HG03196 (cell line): ENCODE data around the gene BTBD16.

Source experiments
- ATAC-seq: cut with Tn5 transposase; IDR thresholded peaks from one replicate; pipeline ENCODE4 v1.9.1; 2021; ENCODE audit not compliant: unreplicated experiment

BTBD16 gene

GRCh38 chr10:122246830-122247520 lies 24.1 kb upstream of the BTBD16 start:
- ATAC-seq, result no peak

GRCh38 chr10:122248356-122249302 lies 22.5 kb upstream of the BTBD16 start:
- ATAC-seq, result no peak

DNA sequence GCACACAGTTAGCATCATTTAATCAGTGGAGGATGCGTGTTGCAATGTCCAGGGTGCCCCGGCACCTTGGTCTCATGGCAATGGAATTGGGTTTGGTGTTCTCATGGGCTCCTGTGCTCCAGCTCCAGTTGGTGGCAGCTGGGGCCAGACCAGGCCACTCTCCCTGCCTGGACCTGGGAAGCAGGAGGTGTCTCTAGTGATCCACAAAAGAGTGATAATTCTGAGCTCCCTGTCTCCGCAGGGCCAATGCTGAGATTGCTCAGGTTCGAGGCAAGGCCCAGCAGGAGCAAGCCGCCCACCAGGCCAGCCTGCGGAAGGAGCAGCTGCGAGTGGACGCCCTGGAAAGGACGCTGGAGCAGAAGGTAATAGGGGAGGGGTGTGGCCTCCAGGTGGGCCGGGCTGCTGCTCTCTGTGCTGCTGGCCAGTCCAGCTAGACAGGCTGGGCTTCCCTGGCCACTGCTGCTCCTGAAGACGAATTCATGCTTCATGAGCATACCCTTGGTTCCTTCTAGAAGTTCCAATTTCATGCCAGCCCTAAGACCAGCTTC lies 21.7 kb upstream of the BTBD16 start:
- no peak for ATAC-seq

GRCh38 chr10:122249991-122250750 lies 20.9 kb upstream of the BTBD16 start:
- ATAC-seq, result no peak

DNA sequence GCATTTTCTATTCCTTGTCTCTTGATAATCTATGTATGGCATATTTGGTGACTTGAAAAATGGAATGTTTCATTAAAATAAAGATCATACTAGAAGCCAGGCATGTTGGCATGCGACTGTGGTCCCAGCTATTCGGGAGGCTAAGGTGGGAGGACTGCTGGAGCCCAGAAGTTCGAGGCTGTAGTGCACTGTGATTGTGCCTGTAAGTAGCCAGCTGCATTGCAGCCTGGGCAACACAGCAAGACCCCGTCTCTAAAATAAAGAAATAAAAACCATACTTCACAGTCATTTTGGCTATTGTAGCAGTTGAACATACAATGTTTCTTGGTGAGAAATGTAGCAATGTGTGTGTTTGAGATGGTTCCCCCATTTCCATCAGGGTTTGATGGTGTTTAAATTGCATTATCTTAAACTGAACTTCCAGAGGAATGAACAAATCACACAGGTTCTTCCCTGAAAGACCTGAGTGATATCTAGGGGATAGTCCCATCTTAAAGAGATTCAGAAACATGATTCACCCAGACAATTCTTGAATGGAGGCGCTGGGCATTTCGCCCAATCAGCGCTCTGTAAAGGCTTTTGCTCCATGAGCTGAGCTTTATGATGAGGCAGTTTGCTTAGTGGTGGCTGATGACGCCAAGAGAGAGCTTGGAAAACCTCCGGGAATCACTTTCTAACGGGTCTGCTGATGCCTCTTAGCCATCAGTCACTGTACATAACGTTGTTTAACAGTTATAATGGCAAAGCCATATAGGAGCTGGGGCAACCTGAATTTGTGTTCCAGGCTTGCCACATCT lies 19.4 kb upstream of the BTBD16 start:
- no peak for ATAC-seq

DNA sequence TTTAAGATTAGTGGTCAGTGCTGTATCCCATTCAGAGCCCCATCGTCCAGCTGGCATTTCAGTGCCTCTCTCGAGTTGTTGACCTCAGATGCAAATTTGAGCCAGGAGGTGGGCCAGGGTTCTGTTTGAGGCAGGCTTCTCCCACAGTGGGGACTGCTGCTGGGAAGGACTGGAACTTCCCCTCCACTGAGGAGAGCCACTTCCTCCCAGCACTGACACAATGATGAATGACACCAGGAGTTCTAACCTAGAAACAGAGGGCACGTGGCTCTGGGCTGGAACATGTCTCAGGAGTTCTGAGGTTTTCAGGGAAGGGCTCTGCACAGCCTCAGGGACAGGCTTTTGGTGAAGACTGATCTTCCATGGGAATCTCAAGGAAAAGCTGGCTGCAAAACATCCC lies 18.3 kb upstream of the BTBD16 start:
- no peak for ATAC-seq

DNA sequence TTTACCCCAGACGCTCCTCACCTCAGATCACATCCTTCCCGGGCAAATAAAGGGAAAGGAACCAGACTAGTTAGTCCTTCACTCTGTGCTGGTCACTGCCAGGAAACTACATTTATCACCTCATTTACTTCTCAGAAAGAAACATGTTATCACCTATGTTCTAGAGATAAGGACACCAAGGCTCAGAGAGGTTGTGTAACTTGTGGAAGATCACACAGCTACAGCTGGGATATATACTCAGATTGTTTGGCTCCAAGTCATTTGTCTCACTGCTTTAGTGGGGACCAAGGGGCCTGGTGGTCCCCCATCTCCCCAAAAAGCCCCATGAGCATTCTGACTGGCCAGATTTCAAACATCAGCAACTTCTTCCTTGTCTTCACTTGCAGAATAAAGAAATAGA lies 17.5 kb upstream of the BTBD16 start:
- no peak for ATAC-seq

- ATAC-seq, result no peak
Measured at GRCh38 chr10:122254831-122255230, 16.3 kb upstream of the BTBD16 start.

DNA sequence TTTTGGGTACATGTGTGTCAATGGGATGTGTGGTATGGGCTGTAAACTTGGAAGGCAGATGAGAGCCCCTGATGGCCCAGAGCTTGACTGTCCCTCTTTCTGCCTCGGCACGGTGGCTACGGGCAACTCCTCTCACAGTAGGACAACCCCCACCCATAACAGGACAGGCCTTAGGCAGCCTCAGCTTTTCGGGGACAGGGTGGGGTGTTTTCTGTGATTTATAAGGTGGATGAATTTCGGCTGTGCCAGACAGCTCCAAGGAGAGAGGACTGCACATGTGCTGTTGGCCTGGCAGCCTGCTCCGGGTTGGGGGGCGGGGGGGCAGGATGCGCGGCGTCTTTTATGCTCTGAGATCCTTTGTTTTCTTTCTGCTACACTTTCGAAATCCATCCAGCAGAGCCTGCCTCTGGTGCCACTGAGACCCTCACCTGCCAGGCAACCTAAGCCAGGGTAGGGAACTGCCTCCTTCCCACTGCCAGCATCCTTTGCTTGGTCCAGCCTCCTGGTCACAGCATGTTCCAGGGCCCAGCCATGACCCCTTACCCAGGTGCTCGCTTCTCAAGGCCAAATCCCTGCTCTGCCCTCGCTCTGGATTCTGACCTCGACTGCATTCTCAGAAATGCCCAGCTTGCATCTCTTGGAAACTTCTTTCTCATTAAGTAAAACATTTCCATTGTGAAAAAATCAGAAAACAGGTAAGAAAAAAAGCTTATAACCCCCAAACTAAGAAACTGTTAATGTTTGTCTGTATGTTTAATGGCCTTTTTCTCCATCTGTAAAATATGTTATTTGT lies 15.4 kb upstream of the BTBD16 start:
- no peak for ATAC-seq

GRCh38 chr10:122257041-122257440 lies 14.1 kb upstream of the BTBD16 start:
- ATAC-seq, result no peak

DNA sequence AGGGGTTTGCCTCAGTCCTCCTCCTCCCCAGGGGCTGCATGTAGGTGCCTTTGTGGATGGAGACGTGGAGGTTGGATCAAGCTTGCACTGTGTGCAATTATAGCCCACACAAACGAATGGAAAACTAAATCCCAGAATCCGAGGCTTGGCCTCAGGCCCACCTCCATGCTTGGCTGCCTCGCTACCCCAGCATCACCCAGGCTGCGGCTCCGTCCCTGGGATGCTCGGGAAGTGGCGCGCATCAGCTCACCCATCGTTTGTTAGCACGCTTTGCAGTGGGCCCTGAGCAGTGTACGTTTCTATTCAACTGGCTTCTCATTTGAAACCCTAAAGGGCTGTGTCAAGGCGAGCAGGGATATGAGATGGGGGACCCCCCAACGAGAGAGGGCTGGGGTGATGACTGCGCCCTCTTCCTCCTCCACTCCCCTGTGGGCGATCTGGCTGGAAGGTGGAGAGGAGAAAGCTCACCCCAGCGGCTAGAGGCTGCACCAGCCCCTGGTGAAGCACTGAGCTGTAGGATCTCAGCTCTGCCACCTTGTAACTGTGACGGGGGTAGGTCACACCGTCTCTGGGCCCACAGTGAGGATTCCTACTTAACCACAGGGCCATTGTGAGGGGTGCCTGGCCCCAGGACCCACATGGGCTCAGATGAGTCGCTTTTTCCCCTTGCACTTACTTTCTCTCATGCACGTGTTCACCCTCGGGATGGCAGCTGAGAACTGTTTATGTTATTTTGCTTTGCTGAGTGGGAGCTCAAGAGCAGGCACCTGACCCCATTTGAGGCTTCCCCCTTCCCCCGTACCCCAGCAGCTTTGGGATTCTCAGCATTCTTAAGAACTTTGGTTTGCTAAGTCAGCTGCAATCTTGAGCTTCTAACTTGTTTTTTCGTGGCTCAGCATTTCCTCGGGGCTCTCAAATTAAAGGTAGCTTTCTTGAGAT lies 12.7 kb upstream of the BTBD16 start:
- no peak for ATAC-seq

DNA sequence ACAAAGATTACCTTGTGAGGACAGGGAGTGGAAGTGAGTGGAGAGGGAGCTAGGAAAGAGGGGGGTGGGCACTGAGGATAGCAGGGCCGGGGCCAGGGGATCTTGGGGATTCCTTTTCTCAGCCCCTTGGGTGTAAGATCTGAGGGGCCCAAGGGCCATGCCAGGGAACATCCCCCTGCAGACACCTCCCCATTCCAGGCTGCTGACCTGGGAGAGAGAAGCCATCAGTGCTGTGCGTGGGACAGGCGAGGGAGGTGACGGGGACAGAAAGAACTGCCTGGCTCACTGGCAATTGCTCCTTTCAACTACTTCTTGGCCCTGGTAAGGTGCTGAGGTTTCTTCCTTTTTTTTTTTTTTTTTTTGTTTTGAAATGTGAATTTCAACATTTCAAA lies 12.0 kb upstream of the BTBD16 start:
- no peak for ATAC-seq

DNA sequence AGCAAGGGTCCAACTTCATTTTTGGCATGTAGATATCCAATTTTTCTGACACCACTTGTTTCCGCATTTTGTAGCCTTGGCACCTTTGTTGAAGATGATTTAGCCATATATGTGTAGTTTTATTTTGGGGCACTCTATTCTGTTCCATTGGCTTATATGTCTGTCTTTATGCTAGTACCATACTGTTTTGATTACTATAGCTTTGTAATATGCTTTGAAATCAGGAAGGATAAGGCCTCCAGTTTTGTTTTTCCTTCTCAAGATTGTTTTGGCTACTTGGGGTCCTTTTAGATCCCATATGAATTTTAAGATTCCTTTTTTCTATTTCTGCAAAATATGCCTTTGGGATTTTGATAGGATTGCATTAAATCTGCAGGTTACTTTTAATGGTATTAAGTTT lies 9.5 kb upstream of the BTBD16 start:
- ATAC-seq, result no peak

- ATAC-seq, result no peak
Measured at GRCh38 chr10:122263971-122264370, 7.1 kb upstream of the BTBD16 start.

GRCh38 chr10:122264436-122264835 lies 6.7 kb upstream of the BTBD16 start:
- ATAC-seq, result no peak

GRCh38 chr10:122264931-122265330 lies 6.2 kb upstream of the BTBD16 start:
- no peak for ATAC-seq

GRCh38 chr10:122265896-122266295 lies 5.2 kb upstream of the BTBD16 start:
- no peak for ATAC-seq
